COLO829 (cell line): ENCODE results near the gene ASNS.

Experiments used
- DNase-seq: peaks from one replicate; pipeline ENCODE4 v3.0.0; 2012; ENCODE audit warnings: low spot score

Gene ASNS

GRCh38 chr7:97842772-97843345 lies 29.3 kb downstream of the ASNS start:
- no peak for DNase-seq

DNA sequence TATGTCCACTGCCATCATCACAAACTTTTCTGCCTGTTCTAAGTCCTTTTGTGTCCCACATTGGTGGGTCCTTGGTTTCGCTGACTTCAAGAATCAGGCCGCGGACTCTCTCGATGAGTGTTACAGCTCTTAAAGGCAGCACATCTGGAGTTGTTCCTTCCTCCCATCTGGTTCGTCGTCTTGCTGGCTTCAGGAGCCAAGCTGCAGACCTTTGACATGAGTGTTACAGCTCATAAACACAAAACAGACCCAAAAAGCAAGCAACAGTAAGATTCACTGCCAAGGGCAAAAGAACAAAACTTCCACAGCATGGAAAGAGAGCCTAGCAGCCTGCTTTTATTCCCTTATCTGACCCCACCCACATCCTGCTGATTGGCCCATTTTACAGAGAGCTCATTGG lies 30.2 kb downstream of the ASNS start:
- no peak for DNase-seq

GRCh38 chr7:97835296-97836138 lies 36.7 kb downstream of the ASNS start:
- DNase-seq: peak; percentile 41

DNA sequence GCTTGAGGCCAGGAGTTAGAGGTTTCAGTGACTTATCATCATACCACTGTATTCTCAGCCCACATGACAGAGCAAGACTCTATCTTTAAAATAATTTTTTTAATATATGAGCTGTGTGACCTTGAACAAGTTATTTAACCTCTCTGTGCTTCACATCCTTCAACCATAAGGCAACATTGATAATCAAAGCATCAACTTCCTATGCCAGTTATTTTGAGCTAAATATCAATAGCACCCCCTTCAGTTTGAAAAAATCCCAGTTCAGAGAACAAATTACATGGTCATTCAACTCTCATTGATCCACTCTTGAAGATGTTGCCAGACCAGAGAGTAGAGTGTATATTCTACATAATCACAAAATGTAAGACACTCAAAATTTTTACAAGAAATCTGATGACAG lies 53.0 kb downstream of the ASNS start:
- DNase-seq: no peak

DNA sequence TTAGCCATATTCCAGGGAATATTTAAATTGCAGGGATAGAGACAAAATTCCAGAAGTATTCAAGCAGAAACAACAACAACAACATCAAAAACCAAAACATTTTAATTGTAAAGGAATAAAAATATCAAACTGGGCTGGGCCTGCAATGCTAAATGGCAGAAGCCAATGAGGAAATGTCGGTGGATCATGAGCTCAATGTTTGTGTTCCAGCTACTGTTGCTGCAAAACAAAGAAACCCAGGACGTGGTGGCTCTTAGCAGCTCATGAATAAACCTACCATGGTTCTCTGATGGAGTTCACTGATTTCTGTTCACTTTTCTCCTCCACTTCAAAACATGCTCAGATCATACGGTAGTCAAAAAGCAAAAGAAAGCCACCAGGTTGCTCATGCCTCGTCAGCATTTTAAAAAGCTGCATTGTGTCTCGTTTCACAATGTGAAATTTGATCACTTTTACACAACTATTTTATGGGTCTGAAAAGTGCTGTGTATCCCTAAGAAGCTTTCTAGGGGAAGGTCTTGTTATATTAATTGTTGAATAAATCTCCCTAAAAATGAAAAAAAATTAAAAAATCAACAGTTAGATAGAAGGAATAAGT lies 54.0 kb downstream of the ASNS start:
- DNase-seq: no peak
